Neural crest cell (in vitro differentiated cells): ENCODE data around the gene SMAD3. TPM values are rescaled to one million over a fixed set of nuclear protein-coding genes. Genes with fewer than 3 reads are reported as not detected.

ENCODE experiments used
- DNase-seq: peaks from one replicate; pipeline ENCODE4 v3.0.0; 2021; ENCODE audit warnings: low read depth, mixed read lengths, low spot score
- H3K27ac Mint-ChIP-seq: one replicate; pipeline ENCODE4 v1.8.0; 2021; ENCODE audit warnings: mild to moderate bottlenecking, mixed read lengths; ENCODE audit not compliant: unreplicated experiment
- H3K27me3 Mint-ChIP-seq: 2 replicates; pipeline ENCODE4 v1.8.0; 2021; ENCODE audit warnings: low read depth, mild to moderate bottlenecking, mixed read lengths
- H3K36me3 Mint-ChIP-seq: 2 replicates; pipeline ENCODE4 v1.8.0; 2021; ENCODE audit warnings: low read depth, mild to moderate bottlenecking, mixed read lengths
- H3K4me1 Mint-ChIP-seq: 2 replicates; pipeline ENCODE4 v1.8.0; 2021; ENCODE audit warnings: mixed read lengths
- H3K4me3 Mint-ChIP-seq: one replicate; pipeline ENCODE4 v1.8.0; 2021; ENCODE audit warnings: mild to moderate bottlenecking, mixed read lengths
- H3K9me3 Mint-ChIP-seq: 2 replicates; pipeline ENCODE4 v1.8.0; 2021; ENCODE audit warnings: mixed read lengths
- total RNA-seq: library from RNA; stranded (reverse); gene quantifications from 2 replicates; pipeline ENCODE4 v1.2.1, GENCODE V29; 2021
- TF ChIP-seq, protein P1 (sequence below): fragments of 200-600 bp; sonication (generic); conservative IDR thresholded peaks from 2 replicates; pipeline ENCODE4 v1.5.0; 2021; ENCODE audit warnings: antibody characterized with exemption, mild to moderate bottlenecking

Gene SMAD3
- total RNA-seq, 1 donor from 2014 or later = 39.5 TPM

GRCh38 chr15:67184208-67184925 lies 119.0 kb downstream of the SMAD3 start:
- no peak overlapping the region for H3K27ac Mint-ChIP-seq
- H3K4me1 Mint-ChIP-seq = no peaks in the 10 kb centered on the region
- H3K36me3 Mint-ChIP-seq = peaks cover 8% of the 10 kb centered on the region
- no peaks in the 10 kb centered on the region for H3K9me3 Mint-ChIP-seq
- no peak for DNase-seq
- H3K27me3 Mint-ChIP-seq = no peaks in the 10 kb centered on the region
- H3K4me3 Mint-ChIP-seq = no peak overlapping the region
- TF ChIP-seq, protein P1, sequence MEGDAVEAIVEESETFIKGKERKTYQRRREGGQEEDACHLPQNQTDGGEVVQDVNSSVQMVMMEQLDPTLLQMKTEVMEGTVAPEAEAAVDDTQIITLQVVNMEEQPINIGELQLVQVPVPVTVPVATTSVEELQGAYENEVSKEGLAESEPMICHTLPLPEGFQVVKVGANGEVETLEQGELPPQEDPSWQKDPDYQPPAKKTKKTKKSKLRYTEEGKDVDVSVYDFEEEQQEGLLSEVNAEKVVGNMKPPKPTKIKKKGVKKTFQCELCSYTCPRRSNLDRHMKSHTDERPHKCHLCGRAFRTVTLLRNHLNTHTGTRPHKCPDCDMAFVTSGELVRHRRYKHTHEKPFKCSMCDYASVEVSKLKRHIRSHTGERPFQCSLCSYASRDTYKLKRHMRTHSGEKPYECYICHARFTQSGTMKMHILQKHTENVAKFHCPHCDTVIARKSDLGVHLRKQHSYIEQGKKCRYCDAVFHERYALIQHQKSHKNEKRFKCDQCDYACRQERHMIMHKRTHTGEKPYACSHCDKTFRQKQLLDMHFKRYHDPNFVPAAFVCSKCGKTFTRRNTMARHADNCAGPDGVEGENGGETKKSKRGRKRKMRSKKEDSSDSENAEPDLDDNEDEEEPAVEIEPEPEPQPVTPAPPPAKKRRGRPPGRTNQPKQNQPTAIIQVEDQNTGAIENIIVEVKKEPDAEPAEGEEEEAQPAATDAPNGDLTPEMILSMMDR = no peak

- Mint-ChIP-seq H3K27me3 (no peaks in the 10 kb centered on the region), H3K27ac (peak overlapping the region; percentile 50), H3K9me3 (no peaks in the 10 kb centered on the region), H3K4me3 (no peak overlapping the region), H3K36me3 (peaks cover 8% of the 10 kb centered on the region), H3K4me1 (no peaks in the 10 kb centered on the region)
- no peak for DNase-seq
- TF ChIP-seq, protein P1 = no peak
Measured at GRCh38 chr15:67185051-67185450, 119.6 kb downstream of the SMAD3 start.

GRCh38 chr15:67185621-67186225 lies 120.3 kb downstream of the SMAD3 start:
- Mint-ChIP-seq H3K27ac (peak overlapping the region; percentile 85), H3K36me3 (peaks cover 8% of the 10 kb centered on the region)
- no peak for DNase-seq

DNA sequence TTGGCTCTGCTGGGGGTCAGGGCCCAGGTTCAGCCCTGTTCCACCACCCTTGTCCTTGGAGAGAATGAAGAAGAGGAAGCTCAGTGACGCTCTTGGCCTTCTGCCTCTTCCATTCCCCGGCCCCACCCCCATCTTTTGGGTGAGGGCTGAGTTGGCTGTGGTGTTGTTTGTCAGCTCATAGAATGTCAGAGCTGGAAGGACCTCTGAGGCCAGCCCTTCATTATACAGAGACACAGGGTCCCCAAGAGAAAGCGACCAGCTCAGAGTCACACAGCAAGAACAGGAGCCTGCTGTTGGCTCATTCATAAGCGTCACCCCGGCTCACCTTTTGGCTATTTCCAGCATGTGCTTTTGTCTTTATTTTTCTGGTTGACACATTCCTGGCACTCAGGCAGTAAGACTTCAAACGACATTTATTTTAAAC lies 120.8 kb downstream of the SMAD3 start:
- Mint-ChIP-seq H3K9me3 (no peaks in the 10 kb centered on the region), H3K27ac (peak overlapping the region; percentile 85), H3K4me1 (no peaks in the 10 kb centered on the region), H3K27me3 (no peaks in the 10 kb centered on the region), H3K4me3 (no peak overlapping the region), H3K36me3 (peaks cover 8% of the 10 kb centered on the region)
- no peak for DNase-seq
- TF ChIP-seq, protein P1 = no peak

More at GRCh38 chr15:67185621-67186225, 120.3 kb downstream of the SMAD3 start:
- no peak overlapping the region for H3K4me3 Mint-ChIP-seq
- H3K27me3 Mint-ChIP-seq = no peaks in the 10 kb centered on the region
- TF ChIP-seq, protein P1 = no peak
- no peaks in the 10 kb centered on the region for H3K4me1 Mint-ChIP-seq
- H3K9me3 Mint-ChIP-seq = no peaks in the 10 kb centered on the region

DNA sequence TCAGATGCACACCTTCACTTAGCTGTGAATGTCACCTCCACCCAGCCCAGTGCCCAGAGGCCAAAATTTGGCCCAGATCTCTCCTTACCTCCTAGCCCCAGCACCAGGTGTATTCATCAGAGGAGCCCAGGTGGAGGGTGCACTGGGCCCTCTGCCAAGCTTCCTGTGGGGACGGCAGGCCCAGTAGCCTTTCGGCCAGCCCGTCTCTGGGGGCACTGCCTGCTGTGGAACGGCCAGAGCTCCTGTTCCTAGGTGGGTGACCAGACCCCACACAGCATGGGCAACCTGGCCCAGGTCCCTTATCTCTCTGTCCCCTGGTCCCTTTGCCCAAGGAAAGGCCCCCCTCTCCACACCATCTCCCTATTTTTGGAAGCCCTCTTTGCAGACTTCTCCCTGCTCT lies 121.3 kb downstream of the SMAD3 start:
- H3K36me3 Mint-ChIP-seq = peaks cover 10% of the 10 kb centered on the region
- H3K27me3 Mint-ChIP-seq = no peaks in the 10 kb centered on the region
- no peak overlapping the region for H3K4me3 Mint-ChIP-seq
- H3K27ac Mint-ChIP-seq = no peak overlapping the region
- H3K9me3 Mint-ChIP-seq = no peaks in the 10 kb centered on the region
- no peak for DNase-seq
- H3K4me1 Mint-ChIP-seq = no peaks in the 10 kb centered on the region
- TF ChIP-seq, protein P1 = no peak
